Stimulated activated CD8-positive, alpha-beta memory T cell treated with anti-CD3 and anti-CD28 coated beads, Interleukin-7, amount 100 ng/mL, for 48 hours (primary cell): ENCODE measurements around the gene MICALL2.

Experiments
- DNase-seq, 2 donors: peaks; one replicate each; pipeline ENCODE4 v3.0.0-alpha.2; 2020; ENCODE audit warnings: low read depth in 1 of 2; ENCODE audit errors: extremely low read depth in 1 of 2

The MICALL2 gene

DNA sequence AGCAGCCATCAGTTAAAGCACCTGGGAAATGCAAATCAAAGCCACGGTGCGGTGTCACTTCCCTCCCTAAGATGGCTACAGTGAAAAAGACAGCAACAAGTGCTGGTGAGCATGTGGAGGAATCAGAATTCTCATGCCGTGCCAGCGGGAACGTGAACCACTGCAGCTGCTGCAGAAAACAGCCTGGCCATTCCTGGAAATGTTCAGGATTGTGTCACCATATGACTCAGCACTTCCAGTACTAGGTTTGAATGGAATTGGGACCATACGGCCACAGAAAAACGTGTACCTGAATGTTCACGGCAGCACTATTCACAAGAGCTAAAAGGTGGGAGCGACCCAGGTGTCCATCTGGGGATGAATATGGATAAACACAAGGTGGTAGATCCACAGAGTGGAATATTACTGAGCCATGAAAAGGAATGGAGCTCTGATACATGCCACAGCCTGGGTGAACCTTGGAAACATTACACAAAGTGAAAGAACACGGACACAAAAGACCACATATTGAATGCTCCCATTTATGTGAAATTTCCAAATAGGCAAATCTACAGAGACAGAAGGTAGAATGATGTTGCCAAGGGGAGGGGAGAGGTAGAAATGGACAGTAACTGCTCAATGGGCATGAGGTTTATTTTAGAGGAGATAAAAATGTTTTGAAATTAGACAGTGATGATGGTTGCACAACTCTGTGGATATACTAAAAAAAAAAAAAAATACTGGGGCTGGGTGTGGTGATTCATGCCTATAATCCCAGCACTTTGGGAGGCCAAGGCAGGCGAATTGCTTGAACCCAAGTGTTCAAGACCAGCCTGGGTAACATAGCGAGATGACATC, 61.6 kb downstream of the MICALL2 start:
- no peak for DNase-seq

- DNase-seq = no peak
Measured at GRCh38 chr7:1396195-1396594, 63.1 kb downstream of the MICALL2 start.

GRCh38 chr7:1395211-1396070, 63.8 kb downstream of the MICALL2 start:
- DNase-seq = no peak

DNA sequence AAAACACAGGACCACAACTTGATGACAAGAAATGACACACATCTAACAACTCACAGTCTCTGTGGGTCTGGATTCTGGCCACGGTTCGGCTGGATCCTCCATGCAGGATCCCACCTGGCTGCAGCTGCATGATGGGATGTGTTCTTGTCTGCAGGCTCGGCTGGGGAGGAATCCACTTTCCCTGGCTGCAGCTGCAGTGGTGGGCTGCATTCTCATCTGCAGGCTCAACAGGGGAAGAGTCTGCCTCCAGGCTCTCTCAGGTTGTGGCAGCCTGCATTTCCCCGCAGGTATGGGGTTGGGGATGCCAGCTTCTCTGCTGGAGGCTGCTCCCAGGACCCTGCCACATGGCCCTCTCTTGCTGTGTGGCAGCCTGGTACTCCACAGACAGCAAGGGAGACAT, 64.9 kb downstream of the MICALL2 start:
- DNase-seq = no peak

DNA sequence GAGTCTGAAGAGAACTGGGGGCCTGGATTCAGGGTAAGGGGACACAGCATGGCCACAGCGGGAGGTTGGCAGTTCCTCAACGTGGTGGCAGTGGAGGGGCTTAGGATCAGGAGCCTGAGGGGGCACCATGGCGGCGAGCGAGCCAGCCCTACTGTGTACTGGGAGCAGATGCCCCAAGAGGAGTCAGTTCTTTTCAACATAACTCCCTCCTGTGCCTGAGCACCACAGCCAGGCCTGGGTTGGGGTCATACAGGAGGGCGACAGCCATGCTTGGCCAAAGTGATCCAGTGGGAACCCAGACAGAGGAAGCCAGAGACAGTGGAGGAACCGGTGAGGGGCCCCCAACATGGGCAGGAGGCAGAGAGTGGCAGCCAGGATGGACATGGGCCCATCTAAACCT, 65.8 kb downstream of the MICALL2 start:
- DNase-seq = no peak

- DNase-seq = no peak
Measured at GRCh38 chr7:1392556-1392955, 66.7 kb downstream of the MICALL2 start.

DNA sequence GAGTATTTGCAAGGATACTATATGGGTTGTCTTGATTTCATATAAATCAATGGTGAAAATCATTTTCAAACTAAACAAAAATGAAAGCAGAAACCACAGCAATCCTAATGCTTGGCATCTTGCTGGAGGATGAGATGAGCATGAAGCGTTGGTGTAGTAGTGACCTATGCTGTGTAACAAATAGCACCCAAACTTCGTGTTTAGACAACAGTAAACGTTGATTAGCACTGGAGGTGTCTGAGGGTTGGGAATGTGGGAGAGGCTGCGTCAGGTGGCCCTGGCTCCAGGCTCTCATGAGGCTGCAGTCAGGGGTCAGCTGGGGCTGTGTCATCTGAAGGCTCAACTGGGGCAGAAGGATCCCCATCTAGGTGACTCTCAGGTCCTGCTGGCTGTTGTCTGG, 67.8 kb downstream of the MICALL2 start:
- no peak for DNase-seq

DNA sequence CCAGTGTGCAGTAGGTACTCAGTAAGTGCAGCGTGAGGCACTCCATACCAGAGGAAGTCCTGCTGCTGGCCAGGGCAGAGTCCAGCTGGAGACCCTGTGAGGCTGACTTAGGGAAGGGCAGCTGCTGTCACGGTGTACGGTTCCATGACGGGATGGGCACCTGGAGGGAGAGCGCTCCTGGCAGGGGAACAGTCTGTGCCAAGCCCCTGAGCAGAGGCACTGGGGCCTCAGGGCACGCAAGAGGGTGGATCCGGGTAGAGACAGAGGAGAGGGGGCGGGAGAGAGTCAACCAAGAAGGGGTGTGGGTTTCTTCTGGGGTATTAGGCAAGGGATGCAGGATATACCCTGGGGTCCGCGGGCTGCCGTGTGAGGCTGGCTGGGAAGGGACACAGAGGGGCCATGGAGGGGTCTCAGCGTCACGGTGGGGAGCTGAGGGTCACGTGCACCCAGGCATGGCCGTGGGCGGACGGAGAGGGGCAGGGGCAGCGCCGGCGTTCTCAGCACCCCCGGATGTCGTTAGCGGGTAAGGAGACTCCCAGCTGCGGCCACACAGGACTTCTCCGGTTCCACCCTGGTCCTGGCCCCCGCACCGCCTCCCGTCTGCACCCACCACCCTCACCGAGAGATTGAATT, 70.5 kb downstream of the MICALL2 start:
- DNase-seq = no peak

DNA sequence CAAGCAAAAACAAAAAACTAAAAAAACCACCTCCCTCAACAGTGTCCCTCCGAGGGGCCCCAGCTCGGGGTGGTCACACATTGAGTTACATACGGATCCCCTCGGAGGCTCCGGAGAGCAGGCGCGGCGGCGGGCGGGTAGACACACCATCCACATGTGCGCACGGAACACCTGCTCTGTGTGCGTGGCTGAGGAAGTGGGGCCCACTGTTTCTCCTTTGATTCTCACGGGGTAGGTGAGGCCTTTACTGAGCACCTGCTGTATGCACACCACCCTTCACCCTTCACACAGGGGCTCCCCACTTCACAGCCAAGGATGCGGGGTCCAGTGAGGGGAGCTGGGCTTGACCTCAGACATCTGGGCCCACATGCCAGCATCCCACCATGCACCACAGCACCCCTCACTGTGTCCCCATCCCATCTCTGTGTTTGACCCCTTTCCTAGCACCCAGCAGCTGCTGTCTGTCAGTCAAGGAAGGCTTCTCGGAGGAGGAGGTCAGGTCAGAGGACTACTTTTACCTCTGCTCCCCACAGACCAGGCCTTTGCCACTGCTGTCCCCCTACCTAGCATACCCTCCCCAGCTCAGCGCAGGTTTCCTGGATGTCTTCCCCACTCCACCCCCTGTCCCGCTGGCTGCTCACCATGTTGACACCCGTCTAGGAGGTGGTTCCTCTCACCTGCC, 71.1 kb downstream of the MICALL2 start:
- no peak for DNase-seq

DNA sequence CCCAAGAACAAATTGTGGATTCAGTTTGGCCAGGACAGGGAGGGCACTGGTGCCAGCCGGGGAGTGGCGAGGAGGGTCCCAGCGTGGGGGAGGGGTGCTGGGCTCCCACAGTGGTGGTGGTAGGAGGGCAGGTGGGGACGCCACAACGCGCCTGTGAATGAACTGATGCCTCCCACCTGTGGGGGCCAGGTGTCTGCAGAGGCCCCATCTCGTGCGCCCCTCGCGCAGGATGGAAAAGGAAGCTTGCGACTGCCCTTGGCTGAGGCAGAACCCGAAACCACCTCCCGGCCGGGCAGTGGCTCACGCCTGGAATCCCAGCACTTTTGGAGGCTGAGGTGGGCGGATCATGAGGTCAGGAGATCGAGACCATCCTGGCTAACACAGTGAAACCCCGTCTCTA, 72.0 kb downstream of the MICALL2 start:
- no peak for DNase-seq

GRCh38 chr7:1386623-1387220, 72.5 kb downstream of the MICALL2 start:
- no peak for DNase-seq

GRCh38 chr7:1385809-1386622, 73.3 kb downstream of the MICALL2 start:
- no peak for DNase-seq

DNA sequence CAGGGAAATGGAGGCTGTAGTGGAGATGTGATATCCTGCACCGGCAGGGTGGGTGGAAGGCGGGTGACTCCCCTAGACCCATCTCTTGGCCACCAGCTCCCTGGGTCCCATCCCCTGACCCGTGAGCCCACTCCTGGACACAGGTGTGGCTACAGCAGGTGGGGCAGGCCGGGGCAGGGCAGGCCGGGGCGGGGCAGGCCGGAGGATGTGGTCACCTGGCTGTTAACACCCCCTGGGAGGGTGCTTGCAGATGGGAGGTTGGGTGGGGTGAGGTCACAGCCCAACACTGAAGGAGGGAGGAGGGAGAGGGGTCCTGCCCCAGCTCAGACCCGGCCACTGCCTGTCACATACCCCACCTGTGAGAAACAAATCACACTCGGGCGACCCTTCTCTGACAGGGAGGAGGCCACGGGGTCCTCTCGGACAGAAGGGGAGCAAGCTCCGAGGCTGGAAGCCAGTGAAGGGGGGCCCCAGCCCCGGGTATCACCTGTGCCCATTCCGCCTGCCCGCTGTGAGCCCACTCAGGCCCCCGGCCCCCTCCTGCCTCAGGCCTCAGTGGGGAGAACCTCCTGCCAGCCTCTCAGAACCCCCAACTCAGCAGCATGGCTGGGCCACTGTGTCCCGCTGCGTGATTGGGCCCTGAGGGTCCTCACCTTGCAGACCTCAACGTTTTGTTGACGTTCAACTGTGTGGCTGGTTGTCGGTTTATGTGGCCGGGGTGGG, 74.0 kb downstream of the MICALL2 start:
- no peak for DNase-seq
